Ovary (tissue), 3 donors: Measurements from ENCODE around the gene YTHDF1.

Experiments used
- POLR2A ChIP-seq: fragments of 450-650 bp; IDR thresholded peaks from one replicate; pipeline ENCODE4 v1.6.1; 2017; ENCODE audit warnings: antibody characterized with exemption, mild to moderate bottlenecking, moderate library complexity
- TF ChIP-seq, protein P1 (sequence below), 3 donors: fragments of 450-650 bp in 2 of 3; fragments of 200-600 bp in 1 of 3; IDR thresholded peaks; one replicate each; pipeline versions ENCODE4 v1.5.1 to v1.8.0; 2016 to 2022; ENCODE audit warnings: antibody characterized with exemption in 3 of 3, mild to moderate bottlenecking in 1 of 3
- donor health status: DM: no; HTN: no; CAD: no.

GRCh38 chr20:63215101-63216040 lies 560 bp downstream of the YTHDF1 start:
- TF ChIP-seq, protein P1, sequence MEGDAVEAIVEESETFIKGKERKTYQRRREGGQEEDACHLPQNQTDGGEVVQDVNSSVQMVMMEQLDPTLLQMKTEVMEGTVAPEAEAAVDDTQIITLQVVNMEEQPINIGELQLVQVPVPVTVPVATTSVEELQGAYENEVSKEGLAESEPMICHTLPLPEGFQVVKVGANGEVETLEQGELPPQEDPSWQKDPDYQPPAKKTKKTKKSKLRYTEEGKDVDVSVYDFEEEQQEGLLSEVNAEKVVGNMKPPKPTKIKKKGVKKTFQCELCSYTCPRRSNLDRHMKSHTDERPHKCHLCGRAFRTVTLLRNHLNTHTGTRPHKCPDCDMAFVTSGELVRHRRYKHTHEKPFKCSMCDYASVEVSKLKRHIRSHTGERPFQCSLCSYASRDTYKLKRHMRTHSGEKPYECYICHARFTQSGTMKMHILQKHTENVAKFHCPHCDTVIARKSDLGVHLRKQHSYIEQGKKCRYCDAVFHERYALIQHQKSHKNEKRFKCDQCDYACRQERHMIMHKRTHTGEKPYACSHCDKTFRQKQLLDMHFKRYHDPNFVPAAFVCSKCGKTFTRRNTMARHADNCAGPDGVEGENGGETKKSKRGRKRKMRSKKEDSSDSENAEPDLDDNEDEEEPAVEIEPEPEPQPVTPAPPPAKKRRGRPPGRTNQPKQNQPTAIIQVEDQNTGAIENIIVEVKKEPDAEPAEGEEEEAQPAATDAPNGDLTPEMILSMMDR (IDR thresholded peaks at IDR 0.05), result no peak
- TF ChIP-seq POLR2A, result no peak
